GM10266 (cell line): ENCODE results near the gene MBNL3.

Source experiments
- DNase-seq: peaks from one replicate; pipeline ENCODE4 v3.0.0; 2012; ENCODE audit errors: extremely low spot score
- TF ChIP-seq, protein P1 (sequence below): IDR thresholded peaks from 2 replicates; pipeline ENCODE4 v1.5.1; 2012; ENCODE audit warnings: mild to moderate bottlenecking, low read depth; ENCODE audit not compliant: control insufficient read depth, insufficient read depth; ENCODE audit errors: missing control alignments

Gene MBNL3

GRCh38 chrX:132415012-132415411 is 73.8 kb downstream of the MBNL3 start:
- DNase-seq, result no peak
- TF ChIP-seq, protein P1, sequence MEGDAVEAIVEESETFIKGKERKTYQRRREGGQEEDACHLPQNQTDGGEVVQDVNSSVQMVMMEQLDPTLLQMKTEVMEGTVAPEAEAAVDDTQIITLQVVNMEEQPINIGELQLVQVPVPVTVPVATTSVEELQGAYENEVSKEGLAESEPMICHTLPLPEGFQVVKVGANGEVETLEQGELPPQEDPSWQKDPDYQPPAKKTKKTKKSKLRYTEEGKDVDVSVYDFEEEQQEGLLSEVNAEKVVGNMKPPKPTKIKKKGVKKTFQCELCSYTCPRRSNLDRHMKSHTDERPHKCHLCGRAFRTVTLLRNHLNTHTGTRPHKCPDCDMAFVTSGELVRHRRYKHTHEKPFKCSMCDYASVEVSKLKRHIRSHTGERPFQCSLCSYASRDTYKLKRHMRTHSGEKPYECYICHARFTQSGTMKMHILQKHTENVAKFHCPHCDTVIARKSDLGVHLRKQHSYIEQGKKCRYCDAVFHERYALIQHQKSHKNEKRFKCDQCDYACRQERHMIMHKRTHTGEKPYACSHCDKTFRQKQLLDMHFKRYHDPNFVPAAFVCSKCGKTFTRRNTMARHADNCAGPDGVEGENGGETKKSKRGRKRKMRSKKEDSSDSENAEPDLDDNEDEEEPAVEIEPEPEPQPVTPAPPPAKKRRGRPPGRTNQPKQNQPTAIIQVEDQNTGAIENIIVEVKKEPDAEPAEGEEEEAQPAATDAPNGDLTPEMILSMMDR, result no peak

- TF ChIP-seq, protein P1, result no peak
- DNase-seq, result no peak
Measured at GRCh38 chrX:132414404-132414803, 74.4 kb downstream of the MBNL3 start.

DNA sequence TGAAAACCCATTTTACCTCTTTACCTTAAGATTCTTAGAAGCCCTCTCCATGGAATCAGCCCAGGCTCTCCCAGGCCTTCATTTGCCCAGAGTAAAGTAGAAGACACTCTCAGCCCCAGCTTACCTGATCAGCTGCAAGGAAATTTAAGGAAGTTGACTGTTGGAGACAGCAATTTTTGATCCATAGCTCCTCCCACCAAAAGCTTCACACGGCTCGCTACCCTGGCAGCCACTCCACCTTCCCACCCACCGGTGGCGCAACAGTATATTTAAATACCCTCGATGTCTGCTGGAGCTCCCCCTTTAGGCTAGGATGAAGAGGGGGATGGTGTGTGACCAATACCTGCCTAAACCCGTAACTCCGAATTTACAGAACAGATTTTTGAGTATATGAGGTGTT is 75.4 kb downstream of the MBNL3 start:
- TF ChIP-seq, protein P1, result no peak
- DNase-seq, result no peak

DNA sequence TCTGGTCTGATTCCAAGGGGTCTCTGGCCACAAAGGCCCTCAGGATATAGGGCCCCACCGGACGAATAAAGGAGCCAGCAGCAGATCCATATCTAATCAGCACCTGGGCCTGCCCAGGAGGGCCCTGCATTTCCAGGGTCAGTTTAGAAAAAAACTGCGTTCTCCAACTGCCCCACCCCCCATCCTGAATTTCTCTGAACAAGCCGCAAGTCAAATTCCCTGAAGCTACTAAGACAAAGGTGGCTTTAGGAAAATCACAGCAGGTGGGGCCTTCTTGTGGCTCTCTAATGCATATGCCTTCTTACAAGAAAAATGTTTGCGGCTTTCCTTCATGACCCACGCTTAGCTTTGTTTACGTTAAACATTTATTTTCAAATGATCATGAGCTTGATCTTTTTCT is 76.6 kb downstream of the MBNL3 start:
- TF ChIP-seq, protein P1, result no peak
- DNase-seq, result no peak

DNA sequence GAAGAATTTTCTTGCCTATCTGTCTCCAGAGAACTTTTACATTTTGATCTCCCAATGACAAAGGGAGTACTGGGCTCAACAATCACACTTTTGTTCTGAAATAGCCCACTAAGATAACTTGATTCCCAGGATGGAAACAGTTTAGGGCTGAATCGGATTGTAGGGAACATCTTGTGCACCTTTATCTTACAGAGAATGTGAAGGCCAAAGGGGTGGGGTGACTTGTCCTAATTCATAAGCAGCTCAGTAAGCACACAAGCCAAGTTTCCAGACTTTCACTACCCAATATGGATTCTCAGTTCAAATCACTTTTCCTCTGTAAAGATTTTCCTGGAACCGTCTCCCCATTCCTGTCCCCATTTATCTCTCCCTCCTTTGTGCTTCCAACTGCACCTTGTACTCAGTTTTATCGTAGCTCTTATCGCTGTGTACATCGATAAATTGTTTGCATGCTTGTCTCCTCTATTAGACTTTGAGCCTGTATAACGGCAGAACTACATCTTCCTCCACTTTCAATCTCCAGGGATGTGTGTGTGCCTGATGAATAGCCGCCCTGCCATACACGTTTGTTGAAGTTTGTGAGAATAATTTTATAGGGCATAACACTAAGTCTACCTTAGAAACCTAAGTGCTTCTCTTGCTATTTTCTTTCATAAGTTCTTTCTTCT is 77.4 kb downstream of the MBNL3 start:
- DNase-seq, result no peak
- TF ChIP-seq, protein P1, result no peak

GRCh38 chrX:132409780-132410556 is 78.9 kb downstream of the MBNL3 start:
- peak; percentile 4 for DNase-seq
- TF ChIP-seq, protein P1, result no peak

GRCh38 chrX:132407691-132408090 is 81.1 kb downstream of the MBNL3 start:
- DNase-seq, result no peak
- TF ChIP-seq, protein P1, result no peak
